Measurements from ENCODE around the gene CD7.

The CD7 gene

GRCh38 chr17:82272495-82273326 is 44.7 kb downstream of the CD7 start:
- TF ChIP-seq EZH2phosphoT487 (IDR thresholded peaks at IDR 0.05; ENCODE audit: low read depth), result no peak
- no peak for TF ChIP-seq CTCF (IDR thresholded peaks at IDR 0.05; ENCODE audit: low read depth, low read length)
- Histone ChIP-seq H3K4me2 (ENCODE audit: low read length) (peak overlapping the region; percentile 100), H3K79me2 (ENCODE audit: low read length) (peaks cover 57% of the 10 kb centered on the region), H3K36me3 (replicated peaks; ENCODE audit: low read depth, low read length) (peaks cover 33% of the 10 kb centered on the region), H3K4me3 (ENCODE audit: low read length) (peak overlapping the region; percentile 98), H2AFZ (ENCODE audit: low read depth, low read length) (no peak overlapping the region), H3K9me3 (ENCODE audit: insufficient read depth, low read length) (no peaks in the 10 kb centered on the region), H3K27ac (ENCODE audit: low read length) (peak overlapping the region; percentile 72), H3K4me1 (ENCODE audit: low read length) (peaks cover 12% of the 10 kb centered on the region), H3K9ac (ENCODE audit: low read length) (peak overlapping the region; percentile 94), H4K20me1 (ENCODE audit: insufficient read depth, low read length) (peaks cover 50% of the 10 kb centered on the region), H3K27me3 (ENCODE audit: low read depth, low read length) (peaks cover 13% of the 10 kb centered on the region; the same call in 1 of the 2 replicates)

GRCh38 chr17:82271401-82271800 is 46.0 kb downstream of the CD7 start:
- H3K4me2 ChIP-seq (ENCODE audit: low read length), result no peak overlapping the region
- no peak overlapping the region for H3K27ac ChIP-seq (ENCODE audit: low read length)
- peaks cover 70% of the 10 kb centered on the region for H3K79me2 ChIP-seq (ENCODE audit: low read length)
- H4K20me1 ChIP-seq (ENCODE audit: insufficient read depth, low read length), result peaks cover 60% of the 10 kb centered on the region
- no peak overlapping the region for H2AFZ ChIP-seq (ENCODE audit: low read depth, low read length)
- H3K4me1 ChIP-seq (ENCODE audit: low read length), result peaks cover 12% of the 10 kb centered on the region
- peaks cover 13% of the 10 kb centered on the region; the same call in 1 of the 2 replicates for H3K27me3 ChIP-seq (ENCODE audit: low read depth, low read length)
- H3K4me3 ChIP-seq (ENCODE audit: low read length), result no peak overlapping the region
- H3K36me3 ChIP-seq (replicated peaks; ENCODE audit: low read depth, low read length), result peaks cover 40% of the 10 kb centered on the region
- H3K9me3 ChIP-seq (ENCODE audit: insufficient read depth, low read length), result no peaks in the 10 kb centered on the region
- no peak for TF ChIP-seq EZH2phosphoT487 (IDR thresholded peaks at IDR 0.05; ENCODE audit: low read depth)
- no peak for TF ChIP-seq CTCF (IDR thresholded peaks at IDR 0.05; ENCODE audit: low read depth, low read length)
- H3K9ac ChIP-seq (ENCODE audit: low read length), result no peak overlapping the region

- peaks cover 11% of the 10 kb centered on the region; the same call in 1 of the 2 replicates for H3K27me3 ChIP-seq (ENCODE audit: low read depth, low read length)
- no peak overlapping the region for H3K4me2 ChIP-seq (ENCODE audit: low read length)
- peaks cover 47% of the 10 kb centered on the region for H3K36me3 ChIP-seq (replicated peaks; ENCODE audit: low read depth, low read length)
- TF ChIP-seq EZH2phosphoT487 (IDR thresholded peaks at IDR 0.05; ENCODE audit: low read depth), result no peak
- TF ChIP-seq CTCF (IDR thresholded peaks at IDR 0.05; ENCODE audit: low read depth, low read length), result no peak
- H4K20me1 ChIP-seq (ENCODE audit: insufficient read depth, low read length), result peaks cover 68% of the 10 kb centered on the region
- no peak overlapping the region for H3K4me3 ChIP-seq (ENCODE audit: low read length)
- no peaks in the 10 kb centered on the region for H3K9me3 ChIP-seq (ENCODE audit: insufficient read depth, low read length)
- H3K9ac ChIP-seq (ENCODE audit: low read length), result no peak overlapping the region
- no peak overlapping the region for H3K27ac ChIP-seq (ENCODE audit: low read length)
- H2AFZ ChIP-seq (ENCODE audit: low read depth, low read length), result no peak overlapping the region
- peaks cover 12% of the 10 kb centered on the region for H3K4me1 ChIP-seq (ENCODE audit: low read length)
- H3K79me2 ChIP-seq (ENCODE audit: low read length), result peaks cover 77% of the 10 kb centered on the region
Measured at GRCh38 chr17:82270651-82271050, 46.8 kb downstream of the CD7 start.

GRCh38 chr17:82269882-82270500 is 47.4 kb downstream of the CD7 start:
- Histone ChIP-seq H4K20me1 (ENCODE audit: insufficient read depth, low read length) (peaks cover 70% of the 10 kb centered on the region), H3K9me3 (ENCODE audit: insufficient read depth, low read length) (no peaks in the 10 kb centered on the region), H3K4me2 (ENCODE audit: low read length) (no peak overlapping the region), H3K36me3 (replicated peaks; ENCODE audit: low read depth, low read length) (peaks cover 52% of the 10 kb centered on the region), H3K27ac (ENCODE audit: low read length) (no peak overlapping the region), H3K4me1 (ENCODE audit: low read length) (peaks cover 12% of the 10 kb centered on the region), H3K27me3 (ENCODE audit: low read depth, low read length) (peaks cover 5% of the 10 kb centered on the region; the same call in 1 of the 2 replicates), H2AFZ (ENCODE audit: low read depth, low read length) (no peak overlapping the region), H3K79me2 (ENCODE audit: low read length) (peaks cover 83% of the 10 kb centered on the region), H3K9ac (ENCODE audit: low read length) (no peak overlapping the region), H3K4me3 (ENCODE audit: low read length) (no peak overlapping the region)
- TF ChIP-seq EZH2phosphoT487 (IDR thresholded peaks at IDR 0.05; ENCODE audit: low read depth), result no peak
- TF ChIP-seq CTCF (IDR thresholded peaks at IDR 0.05; ENCODE audit: low read depth, low read length), result no peak
